Pons (tissue), 1 donor: Measurements from ENCODE around the gene QRFP.

Experiments used
- DNase-seq: peaks from one replicate; pipeline ENCODE4 v3.0.0-alpha.2; 2016; ENCODE audit warnings: low spot score

Gene QRFP

GRCh38 chr9:130890870-130891687 is 5.5 kb downstream of the QRFP start:
- DNase-seq, result no peak

DNA sequence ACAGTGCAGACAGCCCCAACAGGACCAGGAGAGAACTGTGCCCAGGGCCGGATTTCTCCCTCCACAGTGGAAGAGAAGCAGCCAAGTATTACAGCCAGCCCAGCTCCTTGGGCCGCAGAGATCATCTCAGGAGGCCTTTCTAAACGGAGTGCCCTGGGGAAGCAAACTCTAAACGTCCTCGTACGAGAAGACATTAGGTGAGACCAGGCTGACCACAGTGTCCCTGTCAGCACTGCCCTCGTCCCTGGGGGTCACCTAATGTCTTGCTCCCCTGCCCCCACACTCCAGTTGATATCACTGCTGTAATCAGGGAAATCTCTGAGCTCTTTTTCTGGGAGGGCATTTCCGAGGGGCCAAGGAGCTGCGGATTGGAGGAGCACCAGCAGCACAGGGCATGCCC is 6.5 kb downstream of the QRFP start:
- DNase-seq, result no peak

GRCh38 chr9:130888146-130888885 is 8.3 kb downstream of the QRFP start:
- DNase-seq, result no peak

DNA sequence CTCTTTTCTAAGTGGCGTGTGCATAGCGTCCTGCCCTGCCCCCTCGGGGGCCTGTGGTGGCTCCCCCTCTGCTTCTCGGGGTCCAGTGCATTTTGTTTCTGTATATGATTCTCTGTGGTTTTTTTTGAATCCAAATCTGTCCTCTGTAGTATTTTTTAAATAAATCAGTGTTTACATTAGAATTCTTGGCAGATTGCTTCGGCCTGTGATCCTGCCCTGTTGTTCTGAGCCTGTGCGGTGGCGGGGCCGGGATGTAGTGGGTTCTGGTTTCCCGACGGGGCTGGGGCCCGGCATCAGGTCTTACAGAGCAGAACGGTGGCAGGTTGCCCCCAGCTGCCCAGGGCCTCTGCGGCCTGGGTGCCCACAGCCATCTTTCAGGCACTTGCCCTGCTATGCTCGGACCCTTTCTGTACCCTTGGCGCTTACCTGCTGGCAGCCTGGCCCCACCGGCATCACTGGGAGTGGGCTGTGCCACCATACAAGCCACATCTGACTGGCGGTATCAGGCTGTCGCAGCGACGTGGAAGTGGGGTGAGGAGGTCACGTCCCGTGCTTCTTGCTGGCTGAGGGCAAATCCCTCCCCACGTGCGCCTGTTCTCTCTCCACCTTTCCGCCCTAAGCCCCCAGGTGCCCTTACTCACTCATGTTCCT is 9.0 kb downstream of the QRFP start:
- no peak for DNase-seq

GRCh38 chr9:130886981-130887380 is 9.6 kb downstream of the QRFP start:
- no peak for DNase-seq

DNA sequence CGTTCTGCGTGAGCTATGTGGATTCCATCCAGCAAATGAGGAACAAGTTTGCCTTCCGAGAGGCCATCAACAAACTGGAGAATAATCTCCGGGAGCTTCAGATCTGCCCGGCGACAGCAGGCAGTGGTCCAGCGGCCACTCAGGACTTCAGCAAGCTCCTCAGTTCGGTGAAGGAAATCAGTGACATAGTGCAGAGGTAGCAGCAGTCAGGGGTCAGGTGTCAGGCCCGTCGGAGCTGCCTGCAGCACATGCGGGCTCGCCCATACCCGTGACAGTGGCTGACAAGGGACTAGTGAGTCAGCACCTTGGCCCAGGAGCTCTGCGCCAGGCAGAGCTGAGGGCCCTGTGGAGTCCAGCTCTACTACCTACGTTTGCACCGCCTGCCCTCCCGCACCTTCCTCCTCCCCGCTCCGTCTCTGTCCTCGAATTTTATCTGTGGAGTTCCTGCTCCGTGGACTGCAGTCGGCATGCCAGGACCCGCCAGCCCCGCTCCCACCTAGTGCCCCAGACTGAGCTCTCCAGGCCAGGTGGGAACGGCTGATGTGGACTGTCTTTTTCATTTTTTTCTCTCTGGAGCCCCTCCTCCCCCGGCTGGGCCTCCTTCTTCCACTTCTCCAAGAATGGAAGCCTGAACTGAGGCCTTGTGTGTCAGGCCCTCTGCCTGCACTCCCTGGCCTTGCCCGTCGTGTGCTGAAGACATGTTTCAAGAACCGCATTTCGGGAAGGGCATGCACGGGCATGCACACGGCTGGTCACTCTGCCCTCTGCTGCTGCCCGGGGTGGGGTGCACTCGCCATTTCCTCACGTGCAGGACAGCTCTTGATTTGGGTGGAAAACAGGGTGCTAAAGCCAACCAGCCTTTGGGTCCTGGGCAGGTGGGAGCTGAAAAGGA is 10.9 kb downstream of the QRFP start:
- DNase-seq, result no peak

DNA sequence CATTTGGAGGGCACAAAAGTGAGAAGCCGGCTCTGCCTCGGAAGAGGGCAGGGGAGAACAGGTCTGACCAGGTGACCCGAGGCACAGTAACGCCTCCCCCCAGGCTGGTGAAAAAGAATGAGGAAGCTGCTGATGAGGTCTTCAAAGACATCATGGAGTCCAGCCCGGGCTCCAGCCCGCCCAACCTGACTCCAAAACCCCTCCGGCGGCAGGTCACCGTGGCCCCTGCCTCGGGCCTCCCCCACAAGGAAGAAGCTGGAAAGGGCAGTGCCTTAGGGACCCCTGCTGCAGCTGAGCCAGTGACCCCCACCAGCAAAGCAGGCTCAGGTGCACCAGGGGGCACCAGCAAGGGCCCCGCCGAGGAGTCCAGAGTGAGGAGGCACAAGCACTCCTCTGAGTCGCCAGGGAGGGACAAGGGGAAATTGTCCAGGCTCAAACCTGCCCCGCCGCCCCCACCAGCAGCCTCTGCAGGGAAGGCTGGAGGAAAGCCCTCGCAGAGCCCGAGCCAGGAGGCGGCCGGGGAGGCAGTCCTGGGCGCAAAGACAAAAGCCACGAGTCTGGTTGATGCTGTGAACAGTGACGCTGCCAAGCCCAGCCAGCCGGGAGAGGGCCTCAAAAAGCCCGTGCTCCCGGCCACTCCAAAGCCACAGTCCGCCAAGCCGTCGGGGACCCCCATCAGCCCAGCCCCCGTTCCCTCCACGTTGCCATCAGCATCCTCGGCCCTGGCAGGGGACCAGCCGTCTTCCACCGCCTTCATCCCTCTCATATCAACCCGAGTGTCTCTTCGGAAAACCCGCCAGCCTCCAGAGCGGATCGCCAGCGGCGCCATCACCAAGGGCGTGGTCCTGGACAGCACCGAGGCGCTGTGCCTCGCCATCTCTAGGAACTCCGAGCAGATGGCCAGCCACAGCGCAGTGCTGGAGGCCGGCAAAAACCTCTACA is 11.8 kb downstream of the QRFP start:
- DNase-seq, result no peak

- no peak for DNase-seq
These were observed 12.5 kb downstream of the QRFP start for GRCh38 chr9:130884111-130884531.

- DNase-seq, result no peak
These were observed 13.1 kb downstream of the QRFP start for GRCh38 chr9:130883479-130883878.

GRCh38 chr9:130882696-130883225 is 13.9 kb downstream of the QRFP start:
- no peak for DNase-seq

- DNase-seq, result no peak
These were observed 15.1 kb downstream of the QRFP start for GRCh38 chr9:130881516-130881915.

DNA sequence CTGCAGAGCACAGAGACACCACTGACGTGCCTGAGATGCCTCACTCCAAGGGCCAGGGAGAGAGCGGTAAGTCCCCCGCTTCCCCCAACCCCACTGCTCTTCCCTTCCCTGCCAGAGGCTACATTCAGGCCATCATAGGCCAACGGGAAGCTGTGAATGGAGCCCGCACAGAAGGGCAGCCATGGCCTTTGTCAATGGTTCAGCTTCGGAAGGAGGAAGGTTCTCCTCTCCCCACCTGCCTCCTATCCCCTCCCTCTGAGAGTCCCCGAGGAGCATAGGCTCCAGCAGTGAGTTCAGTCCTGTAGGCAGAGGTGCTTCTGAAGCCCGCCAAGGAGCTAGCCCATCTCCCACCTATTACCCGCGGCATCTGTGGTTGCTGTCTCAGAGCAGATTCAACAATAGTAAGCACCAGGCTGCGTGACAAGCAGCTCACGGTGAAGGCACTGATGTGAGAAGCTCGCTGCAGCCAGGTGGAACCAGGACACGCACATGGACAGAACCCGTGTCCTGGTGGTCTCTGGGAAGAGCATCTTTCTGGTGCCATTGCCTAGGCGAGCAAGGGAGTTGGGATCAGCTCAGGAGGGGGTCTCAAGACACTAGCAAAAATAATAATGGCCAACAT is 15.9 kb downstream of the QRFP start:
- no peak for DNase-seq

- no peak for DNase-seq
These were observed 16.7 kb downstream of the QRFP start for GRCh38 chr9:130879863-130880411.

GRCh38 chr9:130878295-130878694 is 18.3 kb downstream of the QRFP start:
- no peak for DNase-seq

GRCh38 chr9:130877300-130877699 is 19.3 kb downstream of the QRFP start:
- DNase-seq, result no peak

- no peak for DNase-seq
These were observed 21.8 kb downstream of the QRFP start for GRCh38 chr9:130874783-130875182.

- no peak for DNase-seq
These were observed 22.6 kb downstream of the QRFP start for GRCh38 chr9:130873966-130874365.

- peak; percentile 89 for DNase-seq
These were observed 23.6 kb downstream of the QRFP start for GRCh38 chr9:130872912-130873503.

- DNase-seq, result no peak
These were observed 24.1 kb downstream of the QRFP start for GRCh38 chr9:130872508-130872907.
